Measurements from ENCODE around the gene DMXL1.
"Not testable (repeated sequence)": the region's sequence is repeated elsewhere in the genome, so short reads cannot be mapped to it uniquely, and the experiment has no call there.

DMXL1 gene

GRCh38 chr5:119179857-119180641, 109.2 kb downstream of the DMXL1 start:
- Histone ChIP-seq H3K9me3 (ENCODE audit: insufficient read depth, low read length) (no peaks in the 10 kb centered on the region), H3K36me3 (ENCODE audit: insufficient read depth, insufficient read length, low read length) (peaks cover 5% of the 10 kb centered on the region), H3K4me3 (ENCODE audit: insufficient read length, low read depth) (no peak overlapping the region), H3K9ac (ENCODE audit: insufficient read length, low read depth) (no peak overlapping the region), H3K4me1 (ENCODE audit: insufficient read depth, insufficient read length) (no peaks in the 10 kb centered on the region), H3K27me3 (ENCODE audit: insufficient read depth, insufficient read length) (no peaks in the 10 kb centered on the region)
- no peak for DNase-seq (ENCODE audit: low read depth, low spot score)
- no peak for TF ChIP-seq SUZ12 (IDR thresholded peaks at IDR 0.05; ENCODE audit: extremely low read depth, insufficient read depth, insufficient read length)
- TF ChIP-seq YY1 (IDR thresholded peaks at IDR 0.05; ENCODE audit: insufficient read depth, insufficient read length) = no peak
- TF ChIP-seq ZNF274 (IDR thresholded peaks at IDR 0.05; ENCODE audit: low read depth, low read length) = no peak

- H3K9ac ChIP-seq (ENCODE audit: insufficient read length, low read depth); DNase-seq (ENCODE audit: low read depth, low spot score); H3K27me3 ChIP-seq (ENCODE audit: insufficient read depth, insufficient read length); H3K4me3 ChIP-seq (ENCODE audit: insufficient read length, low read depth); H3K36me3 ChIP-seq (ENCODE audit: insufficient read depth, insufficient read length, low read length); H3K4me1 ChIP-seq (ENCODE audit: insufficient read depth, insufficient read length); H3K9me3 ChIP-seq (ENCODE audit: insufficient read depth, low read length): not testable (repeated sequence)
These were observed 114.6 kb downstream of the DMXL1 start for GRCh38 chr5:119185512-119185911.

GRCh38 chr5:119187776-119188529, 117.1 kb downstream of the DMXL1 start:
- H3K4me3 ChIP-seq (ENCODE audit: insufficient read length, low read depth) = no peak overlapping the region

GRCh38 chr5:119190470-119191095, 119.7 kb downstream of the DMXL1 start:
- H3K4me1 ChIP-seq (ENCODE audit: insufficient read depth, insufficient read length) = no peaks in the 10 kb centered on the region
- H3K9me3 ChIP-seq (ENCODE audit: insufficient read depth, low read length) = no peaks in the 10 kb centered on the region
- peaks cover 6% of the 10 kb centered on the region for H3K36me3 ChIP-seq (ENCODE audit: insufficient read depth, insufficient read length, low read length)
- H3K9ac ChIP-seq (ENCODE audit: insufficient read length, low read depth) = no peak overlapping the region
- no peak for DNase-seq (ENCODE audit: low read depth, low spot score)
- TF ChIP-seq ZNF274 (IDR thresholded peaks at IDR 0.05; ENCODE audit: low read depth, low read length) = no peak
- no peak for TF ChIP-seq YY1 (IDR thresholded peaks at IDR 0.05; ENCODE audit: insufficient read depth, insufficient read length)
- no peak for TF ChIP-seq SUZ12 (IDR thresholded peaks at IDR 0.05; ENCODE audit: extremely low read depth, insufficient read depth, insufficient read length)
- no peak overlapping the region for H3K4me3 ChIP-seq (ENCODE audit: insufficient read length, low read depth)
- no peaks in the 10 kb centered on the region for H3K27me3 ChIP-seq (ENCODE audit: insufficient read depth, insufficient read length)

More at GRCh38 chr5:119187776-119188529, 117.1 kb downstream of the DMXL1 start:
- H3K27me3 ChIP-seq (ENCODE audit: insufficient read depth, insufficient read length) = no peaks in the 10 kb centered on the region
- DNase-seq (ENCODE audit: low read depth, low spot score) = no peak
- no peak overlapping the region for H3K9ac ChIP-seq (ENCODE audit: insufficient read length, low read depth)
- H3K36me3 ChIP-seq (ENCODE audit: insufficient read depth, insufficient read length, low read length) = peaks cover 6% of the 10 kb centered on the region
- H3K9me3 ChIP-seq (ENCODE audit: insufficient read depth, low read length) = no peaks in the 10 kb centered on the region
- H3K4me1 ChIP-seq (ENCODE audit: insufficient read depth, insufficient read length) = no peaks in the 10 kb centered on the region
- TF ChIP-seq ZNF274 (IDR thresholded peaks at IDR 0.05; ENCODE audit: low read depth, low read length) = no peak
- TF ChIP-seq SUZ12 (IDR thresholded peaks at IDR 0.05; ENCODE audit: extremely low read depth, insufficient read depth, insufficient read length) = no peak
- TF ChIP-seq YY1 (IDR thresholded peaks at IDR 0.05; ENCODE audit: insufficient read depth, insufficient read length) = no peak

- peaks cover 6% of the 10 kb centered on the region for H3K36me3 ChIP-seq (ENCODE audit: insufficient read depth, insufficient read length, low read length)
- no peaks in the 10 kb centered on the region for H3K9me3 ChIP-seq (ENCODE audit: insufficient read depth, low read length)
- H3K27me3 ChIP-seq (ENCODE audit: insufficient read depth, insufficient read length) = no peaks in the 10 kb centered on the region
- no peaks in the 10 kb centered on the region for H3K4me1 ChIP-seq (ENCODE audit: insufficient read depth, insufficient read length)
- no peak overlapping the region for H3K9ac ChIP-seq (ENCODE audit: insufficient read length, low read depth)
- no peak overlapping the region for H3K4me3 ChIP-seq (ENCODE audit: insufficient read length, low read depth)
- TF ChIP-seq YY1 (IDR thresholded peaks at IDR 0.05; ENCODE audit: insufficient read depth, insufficient read length) = no peak
- no peak for TF ChIP-seq ZNF274 (IDR thresholded peaks at IDR 0.05; ENCODE audit: low read depth, low read length)
- TF ChIP-seq SUZ12 (IDR thresholded peaks at IDR 0.05; ENCODE audit: extremely low read depth, insufficient read depth, insufficient read length) = no peak
- no peak for DNase-seq (ENCODE audit: low read depth, low spot score)
These were observed 121.1 kb downstream of the DMXL1 start for GRCh38 chr5:119191944-119192343.

GRCh38 chr5:119200795-119201194, 129.9 kb downstream of the DMXL1 start:
- no peak overlapping the region for H3K9ac ChIP-seq (ENCODE audit: insufficient read length, low read depth)
- no peak for TF ChIP-seq ZNF274 (IDR thresholded peaks at IDR 0.05; ENCODE audit: low read depth, low read length)
- TF ChIP-seq SUZ12 (IDR thresholded peaks at IDR 0.05; ENCODE audit: extremely low read depth, insufficient read depth, insufficient read length) = no peak
- TF ChIP-seq YY1 (IDR thresholded peaks at IDR 0.05; ENCODE audit: insufficient read depth, insufficient read length) = no peak
- DNase-seq (ENCODE audit: low read depth, low spot score) = no peak
- no peaks in the 10 kb centered on the region for H3K9me3 ChIP-seq (ENCODE audit: insufficient read depth, low read length)
- H3K4me1 ChIP-seq (ENCODE audit: insufficient read depth, insufficient read length) = no peaks in the 10 kb centered on the region
- peaks cover 13% of the 10 kb centered on the region for H3K36me3 ChIP-seq (ENCODE audit: insufficient read depth, insufficient read length, low read length)
- H3K4me3 ChIP-seq (ENCODE audit: insufficient read length, low read depth) = no peak overlapping the region
- H3K27me3 ChIP-seq (ENCODE audit: insufficient read depth, insufficient read length) = no peaks in the 10 kb centered on the region

- Histone ChIP-seq H3K9me3 (ENCODE audit: insufficient read depth, low read length) (no peaks in the 10 kb centered on the region), H3K4me1 (ENCODE audit: insufficient read depth, insufficient read length) (no peaks in the 10 kb centered on the region), H3K27me3 (ENCODE audit: insufficient read depth, insufficient read length) (no peaks in the 10 kb centered on the region), H3K9ac (ENCODE audit: insufficient read length, low read depth) (no peak overlapping the region), H3K36me3 (ENCODE audit: insufficient read depth, insufficient read length, low read length) (peaks cover 3% of the 10 kb centered on the region), H3K4me3 (ENCODE audit: insufficient read length, low read depth) (no peak overlapping the region)
- TF ChIP-seq ZNF274 (IDR thresholded peaks at IDR 0.05; ENCODE audit: low read depth, low read length) (no peak), YY1 (IDR thresholded peaks at IDR 0.05; ENCODE audit: insufficient read depth, insufficient read length) (no peak), SUZ12 (IDR thresholded peaks at IDR 0.05; ENCODE audit: extremely low read depth, insufficient read depth, insufficient read length) (no peak)
- no peak for DNase-seq (ENCODE audit: low read depth, low spot score)
These were observed 136.2 kb downstream of the DMXL1 start for GRCh38 chr5:119207105-119207504.

Data from NT2/D1 (cell line).